Measurements from ENCODE around the gene PIF1.
A peak's percentile ranks its signal among the peaks of the same experiment; 100 is the strongest.

The PIF1 gene

DNA sequence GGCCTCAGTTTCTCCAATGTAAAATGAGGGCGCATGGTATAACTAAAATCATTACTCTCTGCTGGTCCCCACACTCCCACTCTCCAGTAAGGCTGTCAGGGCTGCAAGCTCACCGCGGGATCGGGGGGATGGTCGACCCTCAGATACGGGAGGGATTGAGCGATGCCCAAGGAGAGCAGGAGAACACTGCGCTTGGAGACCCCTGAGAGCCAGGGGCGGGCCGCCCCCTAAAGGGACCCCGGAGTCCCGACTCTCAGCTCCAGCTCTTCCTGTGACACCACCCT is 15.6 kb upstream of the PIF1 start:
- Histone ChIP-seq H3K36me3 (replicated peaks; ENCODE audit: insufficient read depth, low read length) (no peaks in the 10 kb centered on the region), H2AFZ (ENCODE audit: low read length) (peak overlapping the region; percentile 71), H3K9me3 (replicated peaks; ENCODE audit: insufficient read depth, low read length) (no peaks in the 10 kb centered on the region), H3K9ac (ENCODE audit: low read length) (peak overlapping the region; percentile 50; the same call in 1 of the 2 replicates), H4K20me1 (ENCODE audit: insufficient read depth, low read length) (no peaks in the 10 kb centered on the region; the same call in 1 of the 2 replicates), H3K4me3 (ENCODE audit: low read length) (peak overlapping the region; percentile 61), H3K27ac (ENCODE audit: low read length) (peak overlapping the region; percentile 64; the same call in 1 of the 2 replicates), H3F3A (ENCODE audit: insufficient read depth, low read length) (peaks cover 10% of the 10 kb centered on the region; the same call in 1 of the 2 replicates), H3K4me2 (ENCODE audit: low read depth, low read length) (peak overlapping the region; percentile 76), H3K27me3 (replicated peaks; ENCODE audit: insufficient read depth, low read length) (no peaks in the 10 kb centered on the region), H3K9me2 (replicated peaks; ENCODE audit: insufficient read depth, low read length) (no peaks in the 10 kb centered on the region), H3K79me2 (ENCODE audit: low read length) (peaks cover 43% of the 10 kb centered on the region), H3K4me1 (ENCODE audit: low read length) (peaks cover 17% of the 10 kb centered on the region)
- DNase-seq: no peak
- TF ChIP-seq, protein P1, sequence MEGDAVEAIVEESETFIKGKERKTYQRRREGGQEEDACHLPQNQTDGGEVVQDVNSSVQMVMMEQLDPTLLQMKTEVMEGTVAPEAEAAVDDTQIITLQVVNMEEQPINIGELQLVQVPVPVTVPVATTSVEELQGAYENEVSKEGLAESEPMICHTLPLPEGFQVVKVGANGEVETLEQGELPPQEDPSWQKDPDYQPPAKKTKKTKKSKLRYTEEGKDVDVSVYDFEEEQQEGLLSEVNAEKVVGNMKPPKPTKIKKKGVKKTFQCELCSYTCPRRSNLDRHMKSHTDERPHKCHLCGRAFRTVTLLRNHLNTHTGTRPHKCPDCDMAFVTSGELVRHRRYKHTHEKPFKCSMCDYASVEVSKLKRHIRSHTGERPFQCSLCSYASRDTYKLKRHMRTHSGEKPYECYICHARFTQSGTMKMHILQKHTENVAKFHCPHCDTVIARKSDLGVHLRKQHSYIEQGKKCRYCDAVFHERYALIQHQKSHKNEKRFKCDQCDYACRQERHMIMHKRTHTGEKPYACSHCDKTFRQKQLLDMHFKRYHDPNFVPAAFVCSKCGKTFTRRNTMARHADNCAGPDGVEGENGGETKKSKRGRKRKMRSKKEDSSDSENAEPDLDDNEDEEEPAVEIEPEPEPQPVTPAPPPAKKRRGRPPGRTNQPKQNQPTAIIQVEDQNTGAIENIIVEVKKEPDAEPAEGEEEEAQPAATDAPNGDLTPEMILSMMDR (IDR thresholded peaks at IDR 0.05; ENCODE audit: low read length): no peak
- no peak for TF ChIP-seq EZH2phosphoT487 (IDR thresholded peaks at IDR 0.05; ENCODE audit: low read length)
- no peak for TF ChIP-seq EZH2 (optimal IDR thresholded peaks at IDR 0.05; ENCODE audit: low read depth, low read length)

DNA sequence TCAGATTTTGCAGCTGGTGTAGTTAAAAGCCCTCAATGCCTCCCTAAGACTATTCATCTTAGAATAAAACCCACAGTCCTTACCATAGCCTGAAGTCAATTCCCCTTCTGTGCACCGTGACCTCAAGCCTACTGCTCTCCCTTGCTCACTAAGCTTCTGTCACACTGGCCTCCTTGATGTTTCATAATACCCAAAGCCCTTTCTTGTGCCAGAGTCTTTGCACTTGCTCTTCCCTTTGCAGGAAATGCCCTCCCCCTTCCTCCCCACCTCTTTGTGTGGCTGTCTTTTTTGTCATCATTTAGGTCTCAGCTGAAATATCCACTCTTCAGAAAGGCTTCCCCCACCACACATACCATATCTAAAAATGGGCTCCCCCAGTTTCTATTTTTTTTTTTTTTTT is 12.1 kb upstream of the PIF1 start:
- H3K4me1 ChIP-seq (ENCODE audit: low read length): peaks cover 9% of the 10 kb centered on the region
- H3K79me2 ChIP-seq (ENCODE audit: low read length): peaks cover 8% of the 10 kb centered on the region
- no peak overlapping the region for H3K9ac ChIP-seq (ENCODE audit: low read length)
- H3K27me3 ChIP-seq (replicated peaks; ENCODE audit: insufficient read depth, low read length): no peaks in the 10 kb centered on the region
- H3K27ac ChIP-seq (ENCODE audit: low read length): no peak overlapping the region
- H4K20me1 ChIP-seq (ENCODE audit: insufficient read depth, low read length): no peaks in the 10 kb centered on the region
- DNase-seq: no peak
- H3K9me3 ChIP-seq (replicated peaks; ENCODE audit: insufficient read depth, low read length): no peaks in the 10 kb centered on the region
- H3K4me3 ChIP-seq (ENCODE audit: low read length): no peak overlapping the region
- H3K36me3 ChIP-seq (replicated peaks; ENCODE audit: insufficient read depth, low read length): no peaks in the 10 kb centered on the region
- TF ChIP-seq, protein P1 (IDR thresholded peaks at IDR 0.05; ENCODE audit: low read length): no peak
- no peak for TF ChIP-seq EZH2phosphoT487 (IDR thresholded peaks at IDR 0.05; ENCODE audit: low read length)
- no peak for TF ChIP-seq EZH2 (optimal IDR thresholded peaks at IDR 0.05; ENCODE audit: low read depth, low read length)
- H3K9me2 ChIP-seq (replicated peaks; ENCODE audit: insufficient read depth, low read length): no peaks in the 10 kb centered on the region
- H3F3A ChIP-seq (ENCODE audit: insufficient read depth, low read length): 0 out of 2 replicates have a peak, but pooled peaks cover 3% of the 10 kb centered on the region
- H3K4me2 ChIP-seq (ENCODE audit: low read depth, low read length): no peak overlapping the region
- H2AFZ ChIP-seq (ENCODE audit: low read length): no peak overlapping the region

DNA sequence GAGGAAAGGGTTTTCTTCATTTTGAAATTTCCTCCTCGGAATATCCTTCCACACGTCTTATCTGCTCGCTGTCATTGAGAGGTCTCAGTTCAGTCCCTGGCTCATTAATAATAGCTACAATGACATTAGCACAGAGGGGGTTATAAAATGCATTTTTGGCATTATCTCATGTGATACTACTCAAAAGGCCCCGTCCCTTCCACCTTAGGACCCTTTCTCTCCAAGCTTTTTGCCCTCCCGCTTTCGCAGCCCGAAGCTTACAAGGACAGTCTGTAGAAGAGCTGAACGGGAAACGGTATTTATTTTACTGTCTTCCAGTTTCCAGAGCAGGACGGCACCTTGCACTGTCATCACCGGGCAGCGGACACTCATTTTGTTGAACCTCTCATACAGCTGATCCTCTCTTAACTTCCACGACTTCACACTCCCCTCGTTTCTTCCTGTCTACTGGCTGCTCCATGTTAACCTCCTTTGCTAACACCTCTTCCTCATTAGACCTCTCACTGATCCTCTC is 10.6 kb upstream of the PIF1 start:
- Histone ChIP-seq H3K27ac (ENCODE audit: low read length) (no peak overlapping the region), H3K9ac (ENCODE audit: low read length) (no peak overlapping the region; the same call in 1 of the 2 replicates), H3K27me3 (replicated peaks; ENCODE audit: insufficient read depth, low read length) (no peaks in the 10 kb centered on the region), H3K9me2 (replicated peaks; ENCODE audit: insufficient read depth, low read length) (no peaks in the 10 kb centered on the region), H2AFZ (ENCODE audit: low read length) (peak overlapping the region; percentile 81), H3K79me2 (ENCODE audit: low read length) (no peaks in the 10 kb centered on the region), H3K9me3 (replicated peaks; ENCODE audit: insufficient read depth, low read length) (no peaks in the 10 kb centered on the region), H3K4me1 (ENCODE audit: low read length) (peaks cover 9% of the 10 kb centered on the region), H4K20me1 (ENCODE audit: insufficient read depth, low read length) (no peaks in the 10 kb centered on the region), H3K4me3 (ENCODE audit: low read length) (no peak overlapping the region; the same call in 1 of the 2 replicates), H3K36me3 (replicated peaks; ENCODE audit: insufficient read depth, low read length) (no peaks in the 10 kb centered on the region), H3F3A (ENCODE audit: insufficient read depth, low read length) (0 out of 2 replicates have a peak, but pooled peaks cover 2% of the 10 kb centered on the region), H3K4me2 (ENCODE audit: low read depth, low read length) (peak overlapping the region; percentile 46)
- no peak for DNase-seq
- TF ChIP-seq EZH2 (optimal IDR thresholded peaks at IDR 0.05; ENCODE audit: low read depth, low read length) (no peak), EZH2phosphoT487 (IDR thresholded peaks at IDR 0.05; ENCODE audit: low read length) (no peak)
- TF ChIP-seq, protein P1 (IDR thresholded peaks at IDR 0.05; ENCODE audit: low read length): no peak

Data from MM.1S (cell line).